Stimulated activated CD8-positive, alpha-beta memory T cell treated with anti-CD3 and anti-CD28 coated beads, Interleukin-4, amount 100 ng/mL, for 1 hour (primary cell): Measurements from ENCODE around the gene COPS4.
A peak's percentile ranks its signal among the peaks of the same experiment; 100 is the strongest.
"Not testable (repeated sequence)": the region's sequence is repeated elsewhere in the genome, so short reads cannot be mapped to it uniquely, and the experiment has no call there.

ENCODE experiments used
- DNase-seq, 2 donors: peaks; one replicate each; pipeline ENCODE4 v3.0.0-alpha.2; 2020; ENCODE audit warnings: low read depth in 2 of 2, low spot score in 1 of 2

Gene COPS4

DNA sequence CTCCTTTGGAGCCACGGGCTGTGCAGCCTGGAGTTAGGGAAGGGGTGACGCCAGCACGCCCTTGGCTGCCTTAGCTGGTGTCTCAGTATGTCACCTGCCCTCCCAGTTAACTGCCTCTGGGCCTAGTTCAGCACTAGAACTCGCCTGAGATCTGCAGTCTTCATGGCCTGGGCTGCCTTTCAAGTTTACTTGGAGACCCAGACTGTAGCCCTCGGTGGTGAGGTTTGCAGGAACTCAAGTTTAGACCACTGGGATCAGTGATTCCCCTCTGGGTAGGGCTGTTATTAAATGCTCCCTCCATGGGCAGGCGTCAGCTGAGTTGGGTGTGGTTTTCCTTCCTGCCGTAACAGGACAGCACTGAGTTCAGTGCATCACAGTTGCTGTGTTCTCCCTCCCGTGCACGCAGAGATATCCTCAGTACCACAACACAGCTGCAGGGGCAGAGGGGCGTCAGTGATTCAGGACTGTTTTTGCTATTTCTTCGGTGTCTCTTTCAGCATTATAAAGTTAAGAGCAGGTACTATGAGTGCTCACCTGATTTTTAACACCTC lies 49.0 kb downstream of the COPS4 start:
- DNase-seq: peak in 1 of 2 donors; percentile 30

GRCh38 chr4:83084956-83085355 lies 50.0 kb downstream of the COPS4 start:
- not testable (repeated sequence) for DNase-seq

GRCh38 chr4:83089410-83090157 lies 54.6 kb downstream of the COPS4 start:
- DNase-seq: no peak

DNA sequence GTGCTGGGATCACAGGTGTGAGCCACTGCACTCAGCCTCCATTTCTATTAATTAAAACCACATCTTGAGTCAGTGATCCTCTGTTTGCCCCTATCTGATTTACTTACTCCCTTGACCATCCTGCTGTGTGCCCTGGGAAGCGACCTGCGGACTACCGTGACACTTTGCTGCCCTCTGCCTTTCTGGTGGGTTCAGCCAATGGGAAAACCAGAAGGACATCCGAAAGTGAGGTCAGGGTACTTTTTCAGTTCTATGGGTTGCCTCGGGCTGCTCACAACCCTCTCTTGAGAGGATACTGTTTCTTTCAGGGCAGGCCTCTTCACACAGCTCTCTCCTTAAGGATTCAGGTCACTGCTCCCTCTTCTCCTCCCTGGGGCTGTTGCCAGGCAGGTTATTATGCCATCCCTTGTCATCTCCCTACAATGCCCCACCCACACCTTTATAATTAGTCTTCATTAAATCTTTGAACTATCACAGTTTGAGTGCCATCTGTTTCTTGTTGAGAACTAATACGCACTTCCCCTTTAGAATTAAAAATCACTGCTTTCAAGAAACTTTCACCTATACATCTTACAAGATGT lies 58.2 kb downstream of the COPS4 start:
- DNase-seq: no peak

- no peak for DNase-seq
These were observed 61.4 kb downstream of the COPS4 start for GRCh38 chr4:83096397-83096796.

- DNase-seq: no peak
These were observed 70.0 kb downstream of the COPS4 start for GRCh38 chr4:83104991-83105390.

GRCh38 chr4:83107631-83108030 lies 72.6 kb downstream of the COPS4 start:
- DNase-seq: no peak

DNA sequence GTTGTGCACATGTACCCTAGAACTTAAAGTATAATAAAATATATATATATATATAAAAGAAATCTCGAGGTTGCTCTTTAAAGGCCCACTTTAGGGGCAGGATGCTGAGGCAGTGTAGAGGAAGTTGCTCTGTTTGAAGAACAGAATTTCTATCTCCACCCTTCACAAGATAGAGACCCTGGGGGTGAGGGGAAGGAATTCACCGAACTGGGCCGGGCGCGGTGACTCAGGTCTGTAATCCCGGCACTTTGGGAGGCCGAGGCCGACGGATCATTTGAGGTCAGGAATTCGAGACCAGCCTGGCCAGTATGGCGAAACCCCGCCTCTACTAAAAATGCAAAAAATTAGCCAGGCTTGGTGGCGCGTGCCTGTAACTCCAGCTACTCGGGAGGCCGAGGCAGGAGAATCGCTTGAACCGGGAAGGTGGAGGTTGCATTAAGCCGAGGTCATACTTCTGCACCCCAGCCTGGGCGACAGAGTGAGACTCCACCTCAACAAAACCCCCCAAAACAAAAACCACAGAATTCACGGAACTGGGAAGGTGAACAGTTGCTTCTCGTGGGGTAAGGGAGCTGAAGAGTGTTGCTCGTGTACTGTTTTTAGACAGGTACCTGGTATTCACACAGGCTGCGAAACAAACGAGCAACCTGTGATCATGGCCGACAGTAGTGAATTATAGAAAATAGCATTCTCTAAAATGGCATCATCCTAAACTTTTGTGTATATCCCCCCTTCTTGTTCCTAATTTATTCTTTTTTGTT lies 73.3 kb downstream of the COPS4 start:
- DNase-seq: no peak

DNA sequence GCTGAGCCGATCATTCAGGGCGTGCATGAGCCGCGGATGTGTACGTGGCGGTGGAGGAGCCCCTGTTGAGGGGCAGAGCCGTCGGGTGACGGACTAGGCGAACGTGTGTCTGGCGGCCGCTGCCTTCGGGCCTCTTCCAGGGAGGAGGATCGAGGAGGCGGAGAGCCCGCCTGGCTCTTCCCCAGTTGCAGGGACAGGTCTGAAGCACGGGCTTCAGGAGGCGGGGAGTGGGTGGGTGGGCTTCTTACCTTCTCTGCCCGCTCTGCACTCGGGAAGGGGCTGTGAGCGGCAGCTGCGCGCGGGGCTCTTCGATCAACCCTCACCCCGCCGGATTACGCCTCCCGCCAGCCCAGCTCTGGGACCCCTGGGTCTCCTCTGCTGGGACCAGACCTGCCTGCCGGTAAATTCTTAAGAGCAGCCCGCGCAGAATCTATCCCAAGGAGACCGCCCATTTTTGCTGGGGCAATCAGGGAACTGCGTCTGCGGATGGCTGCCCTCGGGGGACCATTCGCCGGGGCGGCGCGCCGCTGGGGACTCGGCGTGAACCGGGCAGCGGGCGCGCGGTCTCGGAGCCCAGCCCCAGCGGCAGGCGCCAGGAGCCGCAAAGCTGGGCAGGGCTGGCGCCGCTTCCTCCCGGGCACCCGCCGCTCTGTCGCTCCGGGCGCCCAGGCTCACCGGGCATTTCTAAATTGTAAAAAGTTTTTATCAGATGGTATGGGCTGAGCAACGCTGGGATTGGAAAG lies 74.7 kb downstream of the COPS4 start:
- DNase-seq: no peak

GRCh38 chr4:83110223-83110945 lies 75.4 kb downstream of the COPS4 start:
- DNase-seq: peak; percentile 59 to 83

DNA sequence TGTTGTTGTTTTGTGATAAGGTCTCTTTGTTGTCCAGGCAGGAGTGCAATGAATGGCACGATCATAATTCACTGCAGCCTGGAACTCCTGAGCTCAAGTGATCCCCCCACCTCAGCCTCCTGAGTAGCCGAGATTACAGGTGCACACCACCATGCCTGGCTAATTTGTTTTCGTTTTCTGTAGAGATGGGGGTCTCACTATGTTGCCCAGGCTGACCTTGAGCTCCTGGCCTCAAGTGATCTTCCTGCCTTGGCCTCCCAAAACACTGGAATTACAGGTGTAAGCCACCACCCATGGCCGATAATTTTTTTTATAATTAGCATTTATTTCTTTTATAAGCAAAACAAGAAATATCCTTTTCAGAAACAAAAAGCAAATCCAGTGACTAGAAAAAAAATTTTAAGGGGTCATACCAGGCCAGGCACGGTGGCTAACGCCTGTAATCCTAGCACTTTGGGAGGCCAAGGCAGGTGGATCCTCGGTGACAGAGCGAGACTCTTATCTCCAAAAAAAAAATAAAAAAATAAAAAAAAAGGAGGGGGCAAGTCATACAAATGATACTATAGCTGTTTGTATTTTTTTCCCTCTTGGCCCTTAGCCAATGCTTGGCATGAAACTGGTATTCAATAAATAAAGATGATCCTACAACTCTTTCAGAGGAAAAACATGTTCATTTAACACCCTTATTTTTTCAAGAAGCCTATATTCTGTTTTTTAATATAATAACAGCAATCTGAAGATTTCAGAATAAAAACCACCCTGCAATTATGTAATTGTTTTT lies 76.2 kb downstream of the COPS4 start:
- DNase-seq: no peak

GRCh38 chr4:83111751-83112141 lies 76.8 kb downstream of the COPS4 start:
- DNase-seq: not testable (repeated sequence)

GRCh38 chr4:83112231-83112630 lies 77.2 kb downstream of the COPS4 start:
- DNase-seq: no peak

DNA sequence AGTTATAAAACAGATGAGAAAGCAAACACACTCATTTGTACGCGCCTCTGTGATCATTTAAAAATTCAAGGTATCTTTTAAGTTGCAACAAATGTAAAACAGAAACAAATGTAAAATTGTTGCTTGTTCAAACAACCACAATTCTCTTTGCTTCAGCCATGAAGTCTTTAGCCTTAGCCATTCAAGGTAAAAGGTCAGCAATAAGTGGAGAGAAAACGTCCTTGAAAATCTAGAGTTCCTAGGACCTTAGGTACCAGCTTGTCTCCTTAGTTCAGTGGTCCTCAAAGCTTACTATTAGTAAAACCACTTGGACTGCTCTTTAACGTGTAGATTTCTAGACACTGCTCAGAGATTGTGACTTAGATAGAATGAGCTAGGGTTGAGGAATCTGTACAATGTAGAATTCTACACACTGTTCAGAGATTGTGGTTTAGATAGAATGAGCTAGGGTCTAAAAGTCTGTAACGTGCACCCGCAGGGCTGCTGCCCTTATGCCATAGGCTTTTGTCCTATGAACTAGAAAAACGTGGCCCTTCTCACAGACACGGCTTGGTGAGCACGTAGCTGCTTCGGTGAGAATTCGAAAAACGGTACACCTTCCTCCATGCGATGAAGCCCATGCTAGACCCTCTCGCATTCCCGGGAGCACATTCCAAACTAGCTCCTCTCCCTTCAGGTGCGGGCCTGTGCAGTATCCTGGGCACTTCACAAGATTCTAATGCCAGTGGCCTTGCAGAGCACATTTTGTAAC lies 77.9 kb downstream of the COPS4 start:
- DNase-seq: no peak

DNA sequence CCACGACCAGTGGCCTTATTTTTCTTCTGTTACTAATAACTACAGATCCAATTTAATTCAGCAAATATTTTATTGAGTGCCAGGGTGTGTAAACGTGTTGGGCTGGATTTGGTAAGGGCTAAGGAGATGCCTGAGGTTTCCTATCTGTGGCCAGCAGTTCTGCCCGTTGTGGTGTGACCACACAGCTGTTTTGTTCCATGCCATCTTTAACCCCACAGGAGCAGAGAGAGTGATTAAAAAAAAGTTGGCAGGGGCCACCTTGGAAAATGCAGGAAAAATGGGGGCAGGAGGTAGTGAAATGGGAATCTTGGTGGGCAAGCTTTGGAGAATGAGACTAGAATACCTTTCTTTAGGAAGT lies 78.4 kb downstream of the COPS4 start:
- no peak for DNase-seq

DNA sequence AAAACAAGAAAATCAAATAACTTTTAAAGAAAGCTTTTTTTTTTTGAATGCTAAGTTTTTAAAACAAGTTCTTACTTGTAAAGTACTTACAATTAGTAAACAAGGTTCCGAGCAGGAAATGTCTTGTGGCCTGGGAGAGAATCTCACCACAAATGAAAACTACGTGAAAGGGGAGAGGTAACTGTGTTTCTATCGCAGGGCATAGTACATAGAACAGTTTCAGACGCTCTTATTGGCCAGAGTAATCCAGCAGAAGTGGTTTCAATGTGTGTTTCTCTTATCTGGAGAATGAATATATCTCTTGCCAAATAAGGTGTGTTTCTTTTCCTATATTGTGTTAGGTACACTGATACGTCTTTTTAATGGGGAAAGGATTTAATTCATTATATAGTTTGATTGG lies 79.6 kb downstream of the COPS4 start, which contains the start of gene PLAC8:
Gene PLAC8 (minus strand): TSS at position 154 of the 400 bp plus-strand sequence. CDS start 6,808 bp downstream, outside the sequence.
- DNase-seq: no peak

GRCh38 chr4:83115000-83115399 lies 80.0 kb downstream of the COPS4 start:
- no peak for DNase-seq

DNA sequence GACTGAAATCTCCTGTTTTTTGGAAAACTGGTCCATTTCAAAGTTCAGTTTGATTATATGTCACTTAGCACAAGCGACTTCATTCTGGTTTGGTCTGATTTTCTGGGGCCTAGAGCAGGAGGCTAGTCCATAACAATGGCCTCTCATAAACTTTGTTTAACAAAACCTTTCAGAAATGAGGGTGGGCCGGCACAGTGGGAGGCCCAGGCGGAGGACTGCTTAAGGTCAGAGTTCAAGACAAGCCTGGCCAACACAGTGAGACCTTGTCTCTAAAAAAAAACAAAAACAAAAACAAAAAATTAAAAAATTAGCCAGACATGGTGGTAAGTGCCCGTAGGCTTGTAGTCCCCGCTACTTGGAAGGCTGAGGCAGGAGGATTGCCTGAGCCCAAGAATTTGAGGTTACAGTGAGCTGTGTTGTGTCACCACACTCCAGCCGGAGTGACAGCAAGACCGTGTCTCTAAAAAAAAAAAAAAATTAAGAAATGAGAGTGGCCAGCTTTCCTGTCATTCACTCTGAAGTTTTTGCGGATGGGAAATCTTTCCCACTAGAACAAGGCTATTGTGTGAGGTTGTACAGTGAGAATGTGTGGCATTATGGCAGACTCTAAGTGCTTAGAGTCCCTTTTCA lies 80.8 kb downstream of the COPS4 start:
- no peak for DNase-seq

- no peak for DNase-seq
These were observed 83.9 kb downstream of the COPS4 start for GRCh38 chr4:83118869-83119268.
